HG02623 (cell line): ENCODE data around the gene UQCRC1.

Experiments
- ATAC-seq: cut with Tn5 transposase; IDR thresholded peaks from one replicate; pipeline ENCODE4 v1.9.1; 2021; ENCODE audit warnings: moderate library complexity; ENCODE audit not compliant: unreplicated experiment

Gene UQCRC1

GRCh38 chr3:48575366-48575765 is 34.1 kb downstream of the UQCRC1 start:
- ATAC-seq = no peak

GRCh38 chr3:48573973-48574585 is 35.4 kb downstream of the UQCRC1 start:
- ATAC-seq = no peak

GRCh38 chr3:48572517-48572916 is 36.9 kb downstream of the UQCRC1 start:
- no peak for ATAC-seq

- ATAC-seq = no peak
Measured at GRCh38 chr3:48571938-48572337, 37.5 kb downstream of the UQCRC1 start.

GRCh38 chr3:48569808-48570450 is 39.5 kb downstream of the UQCRC1 start:
- no peak for ATAC-seq

GRCh38 chr3:48569400-48569799 is 40.0 kb downstream of the UQCRC1 start:
- no peak for ATAC-seq

- ATAC-seq = no peak
Measured at GRCh38 chr3:48568476-48568875, 41.0 kb downstream of the UQCRC1 start.

- ATAC-seq = no peak
Measured at GRCh38 chr3:48567500-48567899, 41.9 kb downstream of the UQCRC1 start.

GRCh38 chr3:48567090-48567489 is 42.4 kb downstream of the UQCRC1 start:
- no peak for ATAC-seq

- no peak for ATAC-seq
Measured at GRCh38 chr3:48566401-48566760, 43.1 kb downstream of the UQCRC1 start.

GRCh38 chr3:48565591-48566400 is 43.6 kb downstream of the UQCRC1 start:
- ATAC-seq = no peak

GRCh38 chr3:48565186-48565585 is 44.3 kb downstream of the UQCRC1 start:
- no peak for ATAC-seq

- no peak for ATAC-seq
Measured at GRCh38 chr3:48564667-48565066, 44.8 kb downstream of the UQCRC1 start.

- no peak for ATAC-seq
Measured at GRCh38 chr3:48564022-48564421, 45.4 kb downstream of the UQCRC1 start.

GRCh38 chr3:48563382-48563918 is 46.0 kb downstream of the UQCRC1 start, which contains the start of gene UCN2:
UCN2 (minus strand) TSS chr3:48563781; CDS start chr3:48563124, 657 bp downstream.
- no peak for ATAC-seq

GRCh38 chr3:48562367-48563095 is 46.9 kb downstream of the UQCRC1 start:
- no peak for ATAC-seq

- no peak for ATAC-seq
Measured at GRCh38 chr3:48561045-48561736, 48.3 kb downstream of the UQCRC1 start.

GRCh38 chr3:48560648-48561018 is 48.8 kb downstream of the UQCRC1 start:
- no peak for ATAC-seq

- ATAC-seq = no peak
Measured at GRCh38 chr3:48558493-48559134, 50.8 kb downstream of the UQCRC1 start.
